ENCODE results near the gene BRD3OS.

The BRD3OS gene

DNA sequence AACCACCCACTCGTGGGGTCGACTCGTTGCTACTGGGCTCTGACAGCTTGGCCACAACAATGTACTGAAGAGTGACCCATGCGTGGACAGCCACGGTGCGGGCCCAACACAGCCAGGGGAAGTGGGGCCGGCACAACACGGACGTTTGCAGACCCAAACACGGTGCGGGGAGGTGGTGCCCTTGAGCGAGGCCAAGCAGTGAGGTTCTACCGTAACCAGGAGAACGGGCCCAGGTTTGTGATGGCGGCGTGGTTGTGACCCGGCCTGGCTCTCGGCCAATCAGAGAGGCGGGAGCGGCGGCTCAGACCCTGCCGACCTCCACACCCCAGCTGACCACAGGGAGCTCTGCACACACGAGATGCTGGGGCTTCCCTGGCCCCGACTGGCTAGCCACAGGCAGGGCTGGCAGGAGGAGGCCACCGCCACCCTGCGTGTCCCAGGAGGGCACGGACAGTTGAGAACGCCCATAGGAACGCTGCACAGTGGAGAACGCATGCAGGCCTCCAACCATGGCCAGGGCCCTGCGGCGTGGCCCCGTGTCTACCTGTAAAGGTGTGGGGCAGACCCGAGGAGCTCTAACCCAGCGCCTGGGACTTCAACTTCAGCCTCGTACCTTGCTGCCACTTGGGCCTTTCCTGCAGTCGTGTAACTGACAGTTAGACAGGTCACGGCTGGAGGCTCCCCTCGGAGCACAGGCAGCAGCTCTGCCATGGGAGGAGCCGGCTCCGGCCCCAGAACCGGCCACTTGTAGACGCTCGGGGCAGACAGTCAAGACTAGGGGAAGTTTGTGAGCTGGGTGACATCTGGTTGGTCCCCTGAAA lies 28.9 kb downstream of the BRD3OS start:
- Histone ChIP-seq H3K36me3 (peaks cover 60% of the 10 kb centered on the region), H3K4me1 (ENCODE audit: control insufficient read depth in 1 of 2, insufficient read depth in 1 of 2, low read depth in 1 of 2, low read length in 1 of 2) (peaks cover 10 to 15% of the 10 kb centered on the region in 2 experiments), H3K27me3 (no peaks in the 10 kb centered on the region), H3K27ac (no peak overlapping the region), H3K9me3 (no peaks in the 10 kb centered on the region), H3K4me3 (ENCODE audit: low read depth in 1 of 2, low read length in 1 of 2) (no peak overlapping the region)
- TF ChIP-seq, protein P1, sequence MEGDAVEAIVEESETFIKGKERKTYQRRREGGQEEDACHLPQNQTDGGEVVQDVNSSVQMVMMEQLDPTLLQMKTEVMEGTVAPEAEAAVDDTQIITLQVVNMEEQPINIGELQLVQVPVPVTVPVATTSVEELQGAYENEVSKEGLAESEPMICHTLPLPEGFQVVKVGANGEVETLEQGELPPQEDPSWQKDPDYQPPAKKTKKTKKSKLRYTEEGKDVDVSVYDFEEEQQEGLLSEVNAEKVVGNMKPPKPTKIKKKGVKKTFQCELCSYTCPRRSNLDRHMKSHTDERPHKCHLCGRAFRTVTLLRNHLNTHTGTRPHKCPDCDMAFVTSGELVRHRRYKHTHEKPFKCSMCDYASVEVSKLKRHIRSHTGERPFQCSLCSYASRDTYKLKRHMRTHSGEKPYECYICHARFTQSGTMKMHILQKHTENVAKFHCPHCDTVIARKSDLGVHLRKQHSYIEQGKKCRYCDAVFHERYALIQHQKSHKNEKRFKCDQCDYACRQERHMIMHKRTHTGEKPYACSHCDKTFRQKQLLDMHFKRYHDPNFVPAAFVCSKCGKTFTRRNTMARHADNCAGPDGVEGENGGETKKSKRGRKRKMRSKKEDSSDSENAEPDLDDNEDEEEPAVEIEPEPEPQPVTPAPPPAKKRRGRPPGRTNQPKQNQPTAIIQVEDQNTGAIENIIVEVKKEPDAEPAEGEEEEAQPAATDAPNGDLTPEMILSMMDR (IDR thresholded peaks at IDR 0.05), result no peak

DNA sequence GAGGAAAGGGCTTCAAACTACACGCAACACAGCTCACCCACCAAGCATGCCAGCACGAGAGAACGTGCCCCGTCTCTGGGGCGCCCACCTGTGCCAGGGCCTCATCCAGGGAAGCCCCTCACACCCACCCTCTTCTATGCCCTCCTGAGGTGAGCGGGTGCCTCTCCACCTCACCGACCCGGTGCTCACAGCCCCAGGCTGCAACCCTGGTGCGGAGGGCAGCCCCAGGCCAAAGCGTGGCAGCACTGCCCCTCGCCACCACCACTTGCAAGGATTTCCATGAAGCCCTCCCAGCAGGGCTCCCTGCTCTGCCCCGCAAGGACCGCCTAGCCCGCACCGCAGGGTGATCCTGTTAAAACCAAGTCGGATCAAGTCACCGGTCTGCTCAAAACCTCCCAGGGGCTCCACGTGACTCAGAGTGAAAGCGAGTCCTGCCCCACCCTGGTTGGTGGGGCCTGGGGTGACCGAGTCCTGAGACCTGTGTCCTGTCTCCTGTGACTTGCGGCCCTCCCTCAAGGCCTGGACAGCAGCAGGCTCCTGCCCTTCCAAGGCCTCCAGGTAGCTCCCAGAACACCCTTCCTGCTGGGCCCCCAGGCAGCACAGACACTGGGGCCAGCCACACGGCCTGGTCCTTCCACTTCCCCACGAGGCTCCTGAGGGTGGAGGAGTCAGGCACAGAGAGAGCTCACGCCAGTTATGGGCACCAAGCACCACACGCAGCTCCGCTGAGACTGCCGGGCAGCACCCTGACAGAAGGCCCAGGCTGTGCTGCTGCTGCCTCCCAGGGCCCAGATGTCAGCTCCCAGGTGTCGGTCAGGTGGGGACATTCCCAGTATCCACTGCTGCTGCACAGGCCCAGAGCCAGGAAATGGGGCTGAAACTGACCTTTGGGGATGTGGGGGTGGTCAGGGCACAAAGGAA lies 29.9 kb downstream of the BRD3OS start:
- no peak overlapping the region for H3K4me3 ChIP-seq (ENCODE audit: low read depth in 1 of 2, low read length in 1 of 2)
- TF ChIP-seq, protein P1 (IDR thresholded peaks at IDR 0.05), result no peak
- peaks cover 13 to 18% of the 10 kb centered on the region in 2 experiments for H3K4me1 ChIP-seq (ENCODE audit: control insufficient read depth in 1 of 2, insufficient read depth in 1 of 2, low read depth in 1 of 2, low read length in 1 of 2)
- no peak overlapping the region for H3K27ac ChIP-seq
- H3K36me3 ChIP-seq, result peaks cover 50% of the 10 kb centered on the region
- H3K9me3 ChIP-seq, result no peaks in the 10 kb centered on the region
- H3K27me3 ChIP-seq, result no peaks in the 10 kb centered on the region

GRCh38 chr9:134055981-134056461 lies 30.7 kb downstream of the BRD3OS start:
- TF ChIP-seq, protein P1 (IDR thresholded peaks at IDR 0.05), result no peak
- H3K4me1 ChIP-seq (ENCODE audit: control insufficient read depth in 1 of 2, insufficient read depth in 1 of 2, low read depth in 1 of 2, low read length in 1 of 2), result peaks cover 18 to 27% of the 10 kb centered on the region in 2 experiments
- H3K4me3 ChIP-seq (ENCODE audit: low read depth in 1 of 2, low read length in 1 of 2), result no peak overlapping the region
- no peaks in the 10 kb centered on the region for H3K27me3 ChIP-seq
- peaks cover 41% of the 10 kb centered on the region for H3K36me3 ChIP-seq
- H3K9me3 ChIP-seq, result no peaks in the 10 kb centered on the region
- H3K27ac ChIP-seq, result no peak overlapping the region

DNA sequence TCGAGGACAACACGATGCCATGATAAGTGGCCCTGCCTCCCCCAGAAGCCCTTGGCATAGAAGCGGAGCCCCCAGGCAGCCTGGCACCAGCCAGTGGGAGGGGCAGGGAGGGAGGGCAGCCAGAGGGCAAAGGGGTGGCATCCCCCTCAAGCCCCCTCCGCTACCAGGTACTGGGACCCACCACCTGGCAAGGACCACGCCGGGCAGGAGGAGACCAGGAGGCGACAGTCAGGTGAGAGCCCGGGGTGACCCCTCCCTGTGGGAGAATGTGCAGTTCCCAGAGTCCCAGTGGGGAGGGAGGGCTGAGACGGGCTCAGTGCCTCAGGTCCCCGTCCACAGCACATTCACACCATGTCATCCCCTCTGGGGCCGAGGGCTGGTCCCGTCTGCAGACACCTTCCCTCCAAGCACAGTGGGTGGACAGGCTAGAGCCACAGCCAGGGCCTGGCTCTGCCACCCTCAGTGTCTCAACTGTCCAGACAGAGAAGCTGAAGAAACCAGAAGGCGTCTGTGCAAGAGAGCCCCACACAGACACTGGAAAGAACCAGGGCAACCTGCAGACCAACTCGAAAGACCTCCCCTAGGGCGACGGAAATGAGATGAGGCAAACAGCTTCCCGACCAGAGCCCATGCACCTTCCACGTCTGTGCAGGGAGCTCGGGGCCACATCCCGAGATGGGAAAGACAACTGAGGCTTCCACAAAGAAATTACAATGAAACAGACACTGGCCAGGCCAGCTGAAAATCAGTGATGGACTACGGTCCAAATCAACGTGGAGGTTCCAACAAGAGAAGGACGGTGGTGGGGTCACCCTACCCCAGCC lies 31.4 kb downstream of the BRD3OS start:
- TF ChIP-seq, protein P1 (IDR thresholded peaks at IDR 0.05), result no peak
- no peak overlapping the region for H3K27ac ChIP-seq
- H3K4me1 ChIP-seq (ENCODE audit: control insufficient read depth in 1 of 2, insufficient read depth in 1 of 2, low read depth in 1 of 2, low read length in 1 of 2), result peaks cover 24 to 29% of the 10 kb centered on the region in 2 experiments
- H3K36me3 ChIP-seq, result peaks cover 34% of the 10 kb centered on the region
- H3K4me3 ChIP-seq (ENCODE audit: low read depth in 1 of 2, low read length in 1 of 2), result no peak overlapping the region
- H3K27me3 ChIP-seq, result no peaks in the 10 kb centered on the region
- no peaks in the 10 kb centered on the region for H3K9me3 ChIP-seq

GRCh38 chr9:134057307-134057657 lies 32.0 kb downstream of the BRD3OS start:
- TF ChIP-seq, protein P1 (IDR thresholded peaks at IDR 0.05), result no peak
- Histone ChIP-seq H3K4me3 (ENCODE audit: low read depth in 1 of 2, low read length in 1 of 2) (no peak overlapping the region), H3K27ac (no peak overlapping the region), H3K9me3 (no peaks in the 10 kb centered on the region), H3K4me1 (ENCODE audit: control insufficient read depth in 1 of 2, insufficient read depth in 1 of 2, low read depth in 1 of 2, low read length in 1 of 2) (peaks cover 24 to 29% of the 10 kb centered on the region in 2 experiments), H3K36me3 (peaks cover 29% of the 10 kb centered on the region), H3K27me3 (no peaks in the 10 kb centered on the region)
